Thymus (tissue), 11 donors: ENCODE data around the gene SGCA. TPM values are rescaled to one million over a fixed set of nuclear protein-coding genes. Genes with fewer than 3 reads are reported as not detected.
A peak's percentile ranks its signal among the peaks of the same experiment; 100 is the strongest.

Experiments
- DNase-seq, 9 donors: peaks; one replicate each; pipeline ENCODE4 v3.0.0-alpha.2; 2013; ENCODE audit warnings: low spot score in 9 of 9, low read depth in 6 of 9, missing footprints in 1 of 9
- H3K27ac ChIP-seq, 2 donors: one replicate each; pipeline ENCODE4 v1.5.1; 2013; ENCODE audit warnings: control low read depth in 1 of 2, low read depth in 1 of 2, low read length in 1 of 2, mild to moderate bottlenecking in 1 of 2, moderate library complexity in 1 of 2
- H3K27me3 ChIP-seq, 2 donors: one replicate each; pipeline ENCODE4 v1.5.1; 2013; ENCODE audit warnings: low read length in 1 of 2; ENCODE audit not compliant: control insufficient read depth in 2 of 2, insufficient read depth in 1 of 2
- H3K36me3 ChIP-seq, 2 donors: one replicate each; pipeline ENCODE4 v1.5.1; 2013; ENCODE audit warnings: low read length in 1 of 2, mild to moderate bottlenecking in 1 of 2, moderate library complexity in 1 of 2; ENCODE audit not compliant: control insufficient read depth in 2 of 2, insufficient read depth in 2 of 2
- H3K4me1 ChIP-seq, 2 donors: one replicate each; pipeline ENCODE4 v1.5.1; 2013; ENCODE audit warnings: low read length in 2 of 2; ENCODE audit not compliant: control insufficient read depth in 2 of 2, insufficient read depth in 2 of 2
- H3K4me3 ChIP-seq, 2 donors: one replicate each; pipeline ENCODE4 v1.5.1; 2013; ENCODE audit warnings: low read length in 2 of 2, control low read depth in 1 of 2, mild to moderate bottlenecking in 1 of 2
- H3K9me3 ChIP-seq, 2 donors: one replicate each; pipeline ENCODE4 v1.5.1; 2013; ENCODE audit warnings: low read length in 1 of 2, mild to moderate bottlenecking in 1 of 2; ENCODE audit not compliant: control insufficient read depth in 2 of 2, insufficient read depth in 1 of 2
- WGBS: extraction: QIAGEN DNeasy Blood & Tissue Kit; methylation state at CpG from one replicate; pipeline ENCODE4 v1.1.7; 2013; 5-methylcytosine and 5-hydroxymethylcytosine counted together
- polyA plus RNA-seq: library from polyadenylated mRNA; stranded (reverse); fragments of 200-250 nt; gene quantifications from one replicate; pipeline ENCODE4 v1.2.3, GENCODE V29; 2013
- total RNA-seq: library from RNA; stranded (reverse); fragments of 120-200 nt; gene quantifications from one replicate; pipeline ENCODE4 v1.2.4, GENCODE V29; 2013
- donor health status: healthy.

SGCA gene
- total and polyA plus RNA-seq, 2 donors = 1.7 to 5.4 TPM

GRCh38 chr17:50161023-50161910 is 4.5 kb upstream of the SGCA start:
- peak overlapping the region; percentile 42 for H3K4me3 ChIP-seq
- peaks cover 0 to 8% of the 10 kb centered on the region in 2 donors for H3K27me3 ChIP-seq
- peak; percentile 75 to 96 (median 90) for DNase-seq
- H3K36me3 ChIP-seq = no peaks in the 10 kb centered on the region
- WGBS = 3% methylated on average over 53 of the region's 53 CpGs
- H3K9me3 ChIP-seq = no peaks in the 10 kb centered on the region
- peaks cover 5 to 23% of the 10 kb centered on the region in 2 donors for H3K4me1 ChIP-seq
- peak overlapping the region in 1 of 2 donors; percentile 10 for H3K27ac ChIP-seq

- Histone ChIP-seq H3K4me1 (peaks cover 5 to 23% of the 10 kb centered on the region in 2 donors), H3K27ac (peak overlapping the region in 1 of 2 donors; percentile 10), H3K27me3 (peaks cover 0 to 8% of the 10 kb centered on the region in 2 donors), H3K9me3 (no peaks in the 10 kb centered on the region), H3K36me3 (no peaks in the 10 kb centered on the region), H3K4me3 (peak overlapping the region in 1 of 2 donors; percentile 42)
- DNase-seq = no peak
- WGBS = 78% methylated on average over 16 of the region's 16 CpGs
Observed at GRCh38 chr17:50161911-50162288, 3.9 kb upstream of the SGCA start.

GRCh38 chr17:50162466-50163254 is 3.1 kb upstream of the SGCA start:
- H3K36me3 ChIP-seq = no peaks in the 10 kb centered on the region
- H3K4me3 ChIP-seq = no peak overlapping the region
- 72% methylated on average over 8 of the region's 8 CpGs for WGBS
- H3K27ac ChIP-seq = peak overlapping the region; percentile 2 to 3
- H3K4me1 ChIP-seq = peaks cover 5 to 23% of the 10 kb centered on the region in 2 donors
- DNase-seq = no peak
- H3K9me3 ChIP-seq = no peaks in the 10 kb centered on the region
- peaks cover 0 to 8% of the 10 kb centered on the region in 2 donors for H3K27me3 ChIP-seq

- H3K9me3 ChIP-seq = no peaks in the 10 kb centered on the region
- peaks cover 5 to 33% of the 10 kb centered on the region in 2 donors for H3K4me1 ChIP-seq
- peaks cover 0 to 19% of the 10 kb centered on the region in 2 donors for H3K27me3 ChIP-seq
- H3K36me3 ChIP-seq = no peaks in the 10 kb centered on the region
- H3K27ac ChIP-seq = no peak overlapping the region
- DNase-seq = no peak
- H3K4me3 ChIP-seq = no peak overlapping the region
- WGBS = 85% methylated on average over 11 of the region's 11 CpGs
Observed at GRCh38 chr17:50163843-50164696, 1.7 kb upstream of the SGCA start.

GRCh38 chr17:50164697-50164988 is 1.2 kb upstream of the SGCA start:
- Histone ChIP-seq H3K36me3 (no peaks in the 10 kb centered on the region), H3K4me3 (no peak overlapping the region), H3K27ac (no peak overlapping the region), H3K9me3 (no peaks in the 10 kb centered on the region), H3K27me3 (peaks cover 0 to 20% of the 10 kb centered on the region in 2 donors), H3K4me1 (peaks cover 5 to 35% of the 10 kb centered on the region in 2 donors)
- 100% methylated on average over 2 of the region's 2 CpGs for WGBS
- no peak for DNase-seq

- Histone ChIP-seq H3K36me3 (no peaks in the 10 kb centered on the region), H3K27ac (no peak overlapping the region), H3K9me3 (no peaks in the 10 kb centered on the region), H3K4me3 (no peak overlapping the region), H3K4me1 (peaks cover 5 to 35% of the 10 kb centered on the region in 2 donors), H3K27me3 (peaks cover 0 to 20% of the 10 kb centered on the region in 2 donors)
- WGBS = 97% methylated on average over 9 of the region's 9 CpGs
- no peak for DNase-seq
Observed at GRCh38 chr17:50165066-50165465, 739 bp upstream of the SGCA start.

GRCh38 chr17:50165466-50165865 is 339 bp upstream of the SGCA start:
- Histone ChIP-seq H3K27ac (no peak overlapping the region), H3K36me3 (no peaks in the 10 kb centered on the region), H3K9me3 (no peaks in the 10 kb centered on the region), H3K4me1 (peaks cover 5 to 35% of the 10 kb centered on the region in 2 donors), H3K4me3 (no peak overlapping the region), H3K27me3 (peaks cover 0 to 20% of the 10 kb centered on the region in 2 donors)
- DNase-seq = no peak
- 93% methylated on average over 3 of the region's 3 CpGs for WGBS

- H3K36me3 ChIP-seq = no peaks in the 10 kb centered on the region
- H3K27me3 ChIP-seq = peaks cover 0 to 11% of the 10 kb centered on the region in 2 donors
- no peak overlapping the region for H3K4me3 ChIP-seq
- WGBS = 95% methylated on average over 7 of the region's 7 CpGs
- no peaks in the 10 kb centered on the region for H3K9me3 ChIP-seq
- DNase-seq = no peak
- H3K4me1 ChIP-seq = peaks cover 5 to 25% of the 10 kb centered on the region in 2 donors
- H3K27ac ChIP-seq = no peak overlapping the region
Observed at GRCh38 chr17:50166518-50167181, 845 bp downstream of the SGCA start.
